ENCODE results near the gene ZNF576. TPM values are rescaled to one million over a fixed set of nuclear protein-coding genes. Genes with fewer than 3 reads are reported as not detected.
A peak's percentile ranks its signal among the peaks of the same experiment; 100 is the strongest.

The ZNF576 gene
- total and polyA plus RNA-seq, 2 of the 13 experiments (the other 11 are each of a cell fraction or from before 2014, with no cell fraction given) = 7.2 to 9.6 TPM

GRCh38 chr19:43634872-43635560, 38.6 kb downstream of the ZNF576 start (continued):
- TF ChIP-seq DZIP1 (CRISPR knock-in tag; IDR thresholded peaks at IDR 0.05) (no peak), ZNF510 (CRISPR knock-in tag; IDR thresholded peaks at IDR 0.05; ENCODE audit: low read depth) (0 out of 2 replicates have a peak, but pooled peaks have one; percentile 64), CEBPB (IDR thresholded peaks at IDR 0.05; ENCODE audit: borderline replicate concordance, low read depth, low read length) (no peak), ZNF318 (CRISPR knock-in tag; IDR thresholded peaks at IDR 0.05) (0 out of 2 replicates have a peak, but pooled peaks have one; percentile 28), U2AF1 (optimal IDR thresholded peaks at IDR 0.05; ENCODE audit: low read depth, low read length) (no peak), ZNF207 (IDR thresholded peaks at IDR 0.05; ENCODE audit: borderline replicate concordance) (no peak), ZNF280D (CRISPR knock-in tag; IDR thresholded peaks at IDR 0.05) (no peak), POGZ (CRISPR knock-in tag; IDR thresholded peaks at IDR 0.05) (no peak; the same call in 1 of the 2 replicates), IKZF5 (CRISPR knock-in tag; IDR thresholded peaks at IDR 0.05) (peak; percentile 59; the same call in 1 of the 2 replicates), ZNF276 (CRISPR knock-in tag; IDR thresholded peaks at IDR 0.05; ENCODE audit: low read depth) (no peak)
